HepG2 (cell line): Measurements from ENCODE around the gene NKX6-2. TPM values are rescaled to one million over a fixed set of nuclear protein-coding genes. Genes with fewer than 3 reads are reported as not detected.

Experiments
- ATAC-seq: fragments of 200-7000 bp; cut with Tn5 transposase; 3 replicates; pipeline ENCODE4 v1.9.1; 2020; ENCODE audit warnings: mild to moderate bottlenecking, moderate library complexity
- BruUV-seq: library from RNA; stranded (reverse); fragments of 400-500 nt; replicated peaks from 2 replicates; lab custom pipeline; 2021; lab: Mats Ljungman, UMichigan
- CTCF ChIA-PET: fragments of 300-600 bp; formaldehyde crosslinking; extraction: SDS; loops from one replicate; lab custom pipeline; 2021; ENCODE audit warnings: low total read pairs, inconsistent platforms, low intra/inter-chr PET ratio; lab: Yijun Ruan, JAX
- POLR2A ChIA-PET: fragments of 350-600 bp; sonication (Branson Sonifier 250); formaldehyde crosslinking; loops from one replicate; lab custom pipeline; 2020; ENCODE audit warnings: antibody characterized with exemption, inconsistent platforms; lab: Yijun Ruan, JAX
- DNase-seq: peaks from one replicate; pipeline ENCODE4 v3.0.0-alpha.2; 2015; ENCODE audit warnings: low spot score
- FAIRE-seq: peaks from 3 replicates; lab custom pipeline; 2011; peaks lifted over from hg19 to GRCh38; lab: Jason Lieb, UNC
- H2AFZ ChIP-seq: one replicate; pipeline ENCODE4 v1.6.1; 2011; ENCODE audit warnings: low read length, inconsistent platforms
- H3K27ac ChIP-seq: fragments of 300-600 bp; 3 replicates; pipeline ENCODE4 v1.8.0; 2011; ENCODE audit warnings: mixed run types, mild to moderate bottlenecking, mixed read lengths, low read length, inconsistent platforms; ENCODE audit not compliant: insufficient read depth; ENCODE audit errors: extremely low read length
- H3K27me3 ChIP-seq, 2 experiments: fragments of 200-600 bp in 1 of 2; 2 replicates in 1 of 2; 3 replicates in 1 of 2; pipeline versions ENCODE4 v1.6.0 to v1.8.0; 2011; ENCODE audit warnings: low read length in 2 of 2, mild to moderate bottlenecking in 2 of 2, moderate library complexity in 2 of 2, inconsistent platforms in 1 of 2; ENCODE audit not compliant: insufficient read depth in 2 of 2, control insufficient read depth in 1 of 2
- H3K36me3 ChIP-seq, 2 experiments: fragments of 200-600 bp in 1 of 2; replicated peaks in 1 of 2; 2 replicates in 1 of 2; 3 replicates in 1 of 2; pipeline versions ENCODE4 v1.5.1 to v1.8.0; 2011; ENCODE audit warnings: low read length in 2 of 2, inconsistent platforms in 1 of 2; ENCODE audit not compliant: insufficient read depth in 2 of 2, control insufficient read depth in 1 of 2
- H3K4me1 ChIP-seq: 2 replicates; pipeline ENCODE4 v1.5.1; 2012; ENCODE audit warnings: low read length, inconsistent platforms; ENCODE audit not compliant: insufficient read depth
- H3K4me2 ChIP-seq: 2 replicates; pipeline ENCODE4 v1.6.0; 2011; ENCODE audit warnings: low read depth, low read length, inconsistent platforms
- H3K4me3 ChIP-seq, 3 experiments: fragments of 200-600 bp in 1 of 3; sonication (generic), shearing (Covaris generic) in 1 of 3; replicated peaks in 1 of 3; 2 replicates each; pipeline ENCODE4 v1.5.1; 2011 to 2016; ENCODE audit warnings: low read length in 3 of 3, inconsistent platforms in 2 of 3, low read depth in 2 of 3, mild to moderate bottlenecking in 2 of 3, control low read depth in 1 of 3, mixed read lengths in 1 of 3; ENCODE audit not compliant: insufficient read depth in 1 of 3
- H3K79me2 ChIP-seq: one replicate; pipeline ENCODE4 v1.6.1; 2011; ENCODE audit warnings: low read length, inconsistent platforms; ENCODE audit not compliant: insufficient read depth
- H3K9ac ChIP-seq: 2 replicates; pipeline ENCODE4 v1.6.0; 2011; ENCODE audit warnings: mild to moderate bottlenecking, low read depth, low read length, inconsistent platforms; ENCODE audit not compliant: insufficient read depth
- H3K9me3 ChIP-seq: 2 replicates; pipeline ENCODE4 v1.5.1; 2012; ENCODE audit warnings: mild to moderate bottlenecking, low read length
- H4K20me1 ChIP-seq: 2 replicates; pipeline ENCODE4 v1.6.0; 2011; ENCODE audit warnings: inconsistent platforms, mild to moderate bottlenecking, low read length, moderate library complexity; ENCODE audit not compliant: insufficient read depth
- ARHGAP35 ChIP-seq: sonication (generic); formaldehyde crosslinking; IDR thresholded peaks from 2 replicates; pipeline ENCODE4 v1.9.0; 2022; ENCODE audit warnings: mild to moderate bottlenecking, inconsistent platforms, moderate library complexity, missing genetic modification reagents, borderline replicate concordance
- ATF4 ChIP-seq, 2 experiments: fragments of 450-650 bp in 1 of 2; sonication (generic) in 1 of 2; formaldehyde crosslinking; IDR thresholded peaks; 2 replicates each; pipeline versions ENCODE4 v1.5.0 to v1.8.0; 2020 to 2022; ENCODE audit warnings: mild to moderate bottlenecking in 1 of 2, missing genetic modification reagents in 1 of 2
- FOXC1 ChIP-seq: sonication (generic); formaldehyde crosslinking; IDR thresholded peaks from 2 replicates; pipeline ENCODE4 v1.8.0; 2022; ENCODE audit warnings: mild to moderate bottlenecking, missing genetic modification reagents, borderline replicate concordance
- JARID2 ChIP-seq: sonication (generic); formaldehyde crosslinking; IDR thresholded peaks from 2 replicates; pipeline ENCODE4 v1.8.1; 2023; ENCODE audit warnings: missing genetic modification reagents, inconsistent platforms; ENCODE audit not compliant: insufficient replicate concordance
- MZF1 ChIP-seq: sonication (generic); formaldehyde crosslinking; IDR thresholded peaks from 2 replicates; pipeline ENCODE4 v1.8.1; 2023; ENCODE audit warnings: mild to moderate bottlenecking, missing genetic modification reagents, borderline replicate concordance
- NFRKB ChIP-seq: fragments of 450-650 bp; IDR thresholded peaks from 2 replicates; pipeline ENCODE4 v1.6.1; 2017
- PITX1 ChIP-seq: sonication (generic); formaldehyde crosslinking; IDR thresholded peaks from 2 replicates; pipeline ENCODE4 v1.5.1; 2020; ENCODE audit warnings: mild to moderate bottlenecking, missing genetic modification reagents
- REST ChIP-seq, 2 experiments: IDR thresholded peaks; 2 replicates each; pipeline ENCODE4 v1.6.1; 2011 to 2012; ENCODE audit warnings: low read length in 2 of 2, borderline replicate concordance in 1 of 2, low read depth in 1 of 2, mild to moderate bottlenecking in 1 of 2, moderate library complexity in 1 of 2
- RFXANK ChIP-seq: IDR thresholded peaks from 2 replicates; pipeline ENCODE4 v1.6.1; 2016
- SP5 ChIP-seq: IDR thresholded peaks from 2 replicates; pipeline ENCODE4 v1.6.1; 2016; ENCODE audit warnings: low read depth, borderline replicate concordance
- ZBTB21 ChIP-seq: sonication (generic); formaldehyde crosslinking; IDR thresholded peaks from 2 replicates; pipeline ENCODE4 v1.4.0; 2020; ENCODE audit warnings: missing genetic modification reagents
- ZNF18 ChIP-seq: sonication (generic); formaldehyde crosslinking; IDR thresholded peaks from 2 replicates; pipeline ENCODE4 v1.8.0; 2022; ENCODE audit warnings: mild to moderate bottlenecking, missing genetic modification reagents; ENCODE audit not compliant: insufficient replicate concordance
- ZNF180 ChIP-seq: sonication (generic); formaldehyde crosslinking; IDR thresholded peaks from 2 replicates; pipeline ENCODE4 v1.4.0; 2020; ENCODE audit warnings: low read depth, missing genetic modification reagents, borderline replicate concordance
- ZNF441 ChIP-seq: sonication (generic); formaldehyde crosslinking; IDR thresholded peaks from 2 replicates; pipeline ENCODE4 v1.7.0; 2021; ENCODE audit warnings: missing genetic modification reagents, borderline replicate concordance
- ZNF780A ChIP-seq: sonication (generic); formaldehyde crosslinking; IDR thresholded peaks from 2 replicates; pipeline ENCODE4 v1.8.0; 2022; ENCODE audit warnings: mild to moderate bottlenecking, missing genetic modification reagents, moderate library complexity
- WGBS: methylation state at CpG from one replicate; pipeline ENCODE4 v1.1.6; 2017; ENCODE audit warnings: low lambda C conversion rate; 5-methylcytosine and 5-hydroxymethylcytosine counted together
- in situ Hi-C: cut with HindIII; loops from 2 replicates; pipeline ENCODE4 v1.10.0; 2017; ENCODE audit warnings: low pct_unique_long_range_greater_than_20kb; ENCODE audit not compliant: extremely low pct_ligation_motif_present
- intact Hi-C: fragments of 100-400 bp; cut with micrococcal nuclease; formaldehyde crosslinking; loops from one replicate; pipeline ENCODE4 v1.10.0; 2022; ENCODE audit not compliant: unreplicated experiment
- polyA plus RNA-seq, 8 experiments: library from polyadenylated mRNA; depleted of rRNA in 3 of 8; stranded (reverse) in 7 of 8; unstranded in 1 of 8; fragments of >200 nt; fragmentation: Illumina TruSeq in 4 of 8; extraction: Trizol in 4 of 8; gene quantifications; 2 replicates each; pipeline versions ENCODE4 v1.2.1 to v1.2.3, GENCODE V29; 2011 to 2016; ENCODE audit warnings: low read depth in 4 of 8, missing spikeins in 1 of 8, mixed read lengths in 1 of 8; ENCODE audit not compliant: insufficient read depth in 1 of 8
- total RNA-seq, 5 experiments: library from RNA; depleted of rRNA; stranded (reverse); fragments of >200 nt; fragmentation: Illumina TruSeq; extraction: Trizol; gene quantifications; 2 replicates each; pipeline ENCODE4 v1.2.3, GENCODE V29; 2016; ENCODE audit warnings: low read depth in 1 of 5
- TF ChIP-seq, protein P1 (sequence below): sonication (generic); formaldehyde crosslinking; IDR thresholded peaks from 2 replicates; pipeline ENCODE4 v1.4.0; 2020; ENCODE audit warnings: missing genetic modification reagents

NKX6-2 gene
- total and polyA plus RNA-seq, 2 of the 13 experiments (the other 11 are each of a cell fraction or from before 2014, with no cell fraction given), result not detected

GRCh38 chr10:132829403-132829802 is 43.5 kb upstream of the NKX6-2 start (continued):
- TF ChIP-seq REST (IDR thresholded peaks at IDR 0.05; ENCODE audit: borderline replicate concordance in 1 of 2, low read depth in 1 of 2, low read length in 2 of 2), result no peak
- TF ChIP-seq MZF1 (CRISPR knock-in tag), result no peak

DNA sequence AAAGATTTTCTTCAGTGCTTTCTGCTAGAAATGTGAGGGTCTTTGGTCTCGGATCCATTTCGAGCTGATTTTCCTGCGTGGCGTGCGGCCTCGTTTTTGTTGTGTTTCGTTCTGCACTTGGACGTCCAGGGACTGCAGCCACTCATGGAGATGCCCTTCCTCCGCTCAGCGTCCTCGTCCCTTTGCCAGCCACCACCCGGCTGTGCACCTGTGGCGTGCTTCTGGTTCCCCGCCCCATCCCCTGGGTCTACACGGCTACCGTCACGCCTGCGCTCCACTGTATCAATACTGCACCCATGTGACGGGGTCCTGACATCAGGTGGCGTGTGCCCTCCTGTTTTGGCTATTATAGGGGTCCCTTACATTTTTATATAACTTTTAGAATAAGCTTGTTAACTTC is 42.7 kb upstream of the NKX6-2 start:
- peaks cover 10% of the 10 kb centered on the region for H3K4me1 ChIP-seq
- peaks cover 0 to 36% of the 10 kb centered on the region in 2 experiments; a peak in 4 of 5 replicates for H3K27me3 ChIP-seq
- H3K36me3 ChIP-seq, result no peaks in the 10 kb centered on the region
- no TSS peak for BruUV-seq
- no peak for FAIRE-seq
- ChIA-PET CTCF (no interaction called here), POLR2A (no interaction called here)
- no peaks in the 10 kb centered on the region for H4K20me1 ChIP-seq
- in situ Hi-C loops (no loop called here), intact Hi-C loops (no loop called here)
- 50% methylated on average over 20 of the region's 20 CpGs for WGBS
- DNase-seq, result no peak
- no peaks in the 10 kb centered on the region for H3K79me2 ChIP-seq
- H3K9me3 ChIP-seq, result peaks cover 22% of the 10 kb centered on the region
- H3K9ac ChIP-seq, result no peak overlapping the region
- no peak overlapping the region for H2AFZ ChIP-seq
- H3K27ac ChIP-seq, result no peak overlapping the region
- no peak overlapping the region for H3K4me2 ChIP-seq
- H3K4me3 ChIP-seq, result no peak overlapping the region
- ATAC-seq, result no peak
- TF ChIP-seq SP5 (CRISPR knock-in tag) (no peak), PITX1 (CRISPR knock-in tag) (no peak), ATF4 (CRISPR knock-in tag; IDR thresholded peaks at IDR 0.05) (no peak), NFRKB (no peak), JARID2 (no peak), FOXC1 (CRISPR knock-in tag) (no peak), ZNF18 (CRISPR knock-in tag) (no peak), ZNF180 (no peak), ZBTB21 (CRISPR knock-in tag) (no peak), ZNF780A (no peak), RFXANK (no peak), ZNF441 (CRISPR knock-in tag) (no peak), ARHGAP35 (CRISPR knock-in tag) (no peak)
- TF ChIP-seq, protein P1, sequence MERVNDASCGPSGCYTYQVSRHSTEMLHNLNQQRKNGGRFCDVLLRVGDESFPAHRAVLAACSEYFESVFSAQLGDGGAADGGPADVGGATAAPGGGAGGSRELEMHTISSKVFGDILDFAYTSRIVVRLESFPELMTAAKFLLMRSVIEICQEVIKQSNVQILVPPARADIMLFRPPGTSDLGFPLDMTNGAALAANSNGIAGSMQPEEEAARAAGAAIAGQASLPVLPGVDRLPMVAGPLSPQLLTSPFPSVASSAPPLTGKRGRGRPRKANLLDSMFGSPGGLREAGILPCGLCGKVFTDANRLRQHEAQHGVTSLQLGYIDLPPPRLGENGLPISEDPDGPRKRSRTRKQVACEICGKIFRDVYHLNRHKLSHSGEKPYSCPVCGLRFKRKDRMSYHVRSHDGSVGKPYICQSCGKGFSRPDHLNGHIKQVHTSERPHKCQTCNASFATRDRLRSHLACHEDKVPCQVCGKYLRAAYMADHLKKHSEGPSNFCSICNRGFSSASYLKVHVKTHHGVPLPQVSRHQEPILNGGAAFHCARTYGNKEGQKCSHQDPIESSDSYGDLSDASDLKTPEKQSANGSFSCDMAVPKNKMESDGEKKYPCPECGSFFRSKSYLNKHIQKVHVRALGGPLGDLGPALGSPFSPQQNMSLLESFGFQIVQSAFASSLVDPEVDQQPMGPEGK (CRISPR knock-in tag), result no peak
